Measurements from ENCODE around the gene DNAJC24.
"Not testable (repeated sequence)": the region's sequence is repeated elsewhere in the genome, so short reads cannot be mapped to it uniquely, and the experiment has no call there.

The DNAJC24 gene

DNA sequence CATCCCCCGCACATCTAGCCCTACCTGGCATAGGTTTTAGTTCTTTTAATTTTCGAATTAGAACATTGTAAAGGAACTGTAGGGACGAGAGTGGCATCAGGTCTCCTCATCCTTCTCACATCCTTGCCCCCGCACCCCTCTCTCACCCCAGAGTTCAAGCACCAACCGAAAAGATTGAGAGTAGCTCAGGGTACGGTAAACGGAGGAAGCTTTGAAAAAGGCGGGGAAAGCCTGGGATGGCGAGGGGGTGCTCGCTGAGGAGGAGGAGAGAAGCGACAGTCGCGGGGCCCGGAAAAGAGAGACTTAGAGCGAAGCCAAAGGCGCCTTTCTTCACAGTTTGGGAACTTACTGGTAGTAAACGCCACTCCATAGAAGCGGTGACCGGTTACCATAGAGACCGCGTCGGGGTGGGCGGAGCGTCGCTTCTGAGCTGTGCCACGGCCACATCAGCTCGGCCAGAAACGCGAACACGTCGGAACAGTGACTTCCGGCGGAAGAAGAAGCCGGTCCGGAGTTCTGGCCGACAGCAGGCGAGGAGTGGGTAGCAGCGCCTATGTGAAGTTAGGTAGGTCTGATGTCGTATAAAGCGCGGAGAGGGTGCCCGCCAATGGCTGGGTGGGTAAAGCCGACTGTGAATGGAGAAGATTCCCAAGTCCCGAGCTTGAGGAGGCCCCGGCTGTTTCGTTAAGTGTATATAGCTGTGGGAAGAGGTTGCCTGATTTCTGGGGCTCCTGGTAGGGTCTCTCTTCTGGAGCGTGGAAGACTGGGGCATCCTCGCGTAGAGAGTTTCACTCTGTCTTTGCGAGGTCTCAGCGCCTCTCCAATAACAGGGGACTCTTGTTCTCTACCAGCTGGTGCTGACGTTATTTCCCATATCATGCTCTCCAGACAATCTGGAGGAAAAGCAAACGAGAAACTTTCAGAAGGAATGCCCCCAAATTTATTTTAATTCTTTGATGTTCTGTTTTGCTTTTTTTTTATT lies at the start of gene DNAJC24, which contains the start of gene DCDC1:
Gene DNAJC24, plus strand, starts transcription at position 513 of the 982 bp plus-strand sequence. CDS start 889 bp downstream, outside the sequence.
Gene DCDC1, minus strand, starts transcription at position 392 of the 982 bp plus-strand sequence. CDS start 41,459 bp downstream, outside the sequence.
- DNase-seq: peak; percentile 82

GRCh38 chr11:31321494-31321893 lies 48.2 kb upstream of the DNAJC24 start:
- not testable (repeated sequence) for DNase-seq

DNA sequence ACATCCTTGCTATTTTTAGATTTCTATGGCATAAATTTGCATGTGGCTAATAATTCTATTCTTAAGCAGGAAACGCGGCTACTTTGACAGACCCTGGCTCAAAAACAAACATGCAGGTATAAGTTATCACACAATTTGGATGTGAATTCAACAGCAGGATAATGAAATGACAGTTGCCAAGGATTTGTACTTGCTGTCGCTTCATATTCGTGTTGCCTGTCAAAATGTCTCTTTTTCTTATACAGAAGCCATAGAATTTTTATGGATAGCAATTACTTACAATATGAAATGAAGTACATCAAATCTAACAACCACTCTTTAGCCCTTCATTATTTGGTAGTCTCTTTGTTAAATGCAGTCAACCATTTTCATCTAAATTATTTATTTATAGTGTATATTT lies 46.5 kb upstream of the DNAJC24 start:
- DNase-seq: no peak

GRCh38 chr11:31325160-31325559 lies 44.5 kb upstream of the DNAJC24 start:
- no peak for DNase-seq

- no peak for DNase-seq
These were observed 43.1 kb upstream of the DNAJC24 start for GRCh38 chr11:31326470-31327148.

DNA sequence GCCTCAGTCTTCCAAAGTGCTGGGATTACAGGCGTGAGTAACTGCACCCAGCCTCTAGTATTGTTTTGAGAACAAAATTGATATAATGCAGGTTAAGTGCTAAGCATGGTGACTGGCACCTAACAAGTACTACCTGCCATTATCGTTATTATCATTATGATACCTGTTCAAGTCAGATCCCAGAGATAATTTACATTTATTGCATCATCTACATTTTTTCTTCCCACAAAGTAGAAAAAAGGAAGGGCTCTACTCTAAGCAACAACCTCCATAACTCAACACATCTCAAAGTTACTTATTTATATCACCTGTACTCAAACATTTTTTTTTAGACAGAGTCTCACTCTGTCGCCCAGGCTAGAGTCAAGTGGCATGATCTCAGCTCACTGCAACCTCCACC lies 42.2 kb upstream of the DNAJC24 start:
- DNase-seq: no peak

DNA sequence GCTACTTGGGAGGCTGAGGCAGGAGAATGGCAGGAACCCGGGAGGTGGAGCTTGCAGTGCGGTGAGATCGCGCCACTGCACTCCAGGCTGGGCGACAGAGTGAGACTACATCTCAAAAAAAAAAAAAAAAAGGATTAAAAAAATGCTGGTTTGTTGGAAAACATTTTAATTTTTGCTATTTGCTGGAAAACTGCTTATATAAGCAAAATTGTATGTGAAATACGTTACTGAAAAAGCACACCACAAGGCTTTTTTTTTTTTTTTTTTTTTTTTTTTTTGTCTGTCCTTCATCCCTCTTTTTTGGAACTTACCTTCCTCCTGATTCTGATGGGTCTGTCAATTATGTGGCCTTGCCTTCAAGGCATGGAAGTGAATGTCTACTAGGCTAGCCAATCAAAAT lies 41.0 kb upstream of the DNAJC24 start:
- DNase-seq: no peak

DNA sequence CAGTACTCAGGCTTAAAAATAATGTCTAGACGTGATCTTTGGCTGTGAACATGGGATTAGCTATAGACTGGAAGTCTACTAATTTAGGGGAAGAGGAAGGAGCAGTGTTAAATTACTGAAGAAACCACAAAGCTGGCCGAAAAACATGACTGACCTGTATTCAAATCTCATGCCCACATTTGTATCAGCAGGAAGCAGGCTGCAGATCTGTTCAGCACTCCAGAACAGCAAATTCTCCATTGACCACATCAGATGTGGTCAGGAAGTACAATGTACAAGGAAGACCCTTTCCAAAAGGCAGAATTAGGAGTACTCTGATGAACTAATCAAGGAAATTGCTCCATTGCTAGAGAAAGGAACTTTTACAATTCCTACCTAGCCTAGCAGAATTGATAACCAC lies 31.9 kb upstream of the DNAJC24 start:
- DNase-seq: no peak

DNA sequence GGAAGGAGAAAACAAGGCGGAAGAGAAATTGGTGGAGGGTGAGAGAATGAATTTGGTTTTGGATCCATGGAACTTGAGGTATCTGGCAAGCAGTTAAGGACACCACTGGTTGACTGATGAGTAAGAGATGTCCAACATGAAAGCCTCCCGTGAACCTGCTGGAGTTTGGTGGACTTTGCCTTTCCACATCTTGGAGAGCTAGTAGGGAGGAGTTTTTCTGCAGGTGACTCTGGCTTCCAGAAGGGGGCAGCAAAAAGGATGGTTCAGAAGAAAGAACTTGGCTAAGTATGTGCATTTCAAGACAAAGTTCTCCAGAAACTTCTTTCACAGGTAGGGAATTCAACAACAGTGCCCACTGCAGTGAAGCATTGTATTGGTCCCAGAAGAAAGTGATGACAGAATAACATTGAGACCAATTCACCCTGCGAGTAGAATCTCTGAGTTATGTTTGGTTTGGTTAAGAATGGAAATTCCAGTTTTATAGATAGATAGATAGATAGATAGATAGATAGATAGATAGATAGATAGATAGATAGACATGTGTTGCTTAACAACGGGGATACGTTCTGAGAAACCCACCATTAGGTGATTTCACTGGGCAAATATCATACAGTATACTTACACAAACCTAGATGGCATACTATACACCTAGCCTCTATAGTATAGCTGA lies 28.6 kb upstream of the DNAJC24 start:
- no peak for DNase-seq

DNA sequence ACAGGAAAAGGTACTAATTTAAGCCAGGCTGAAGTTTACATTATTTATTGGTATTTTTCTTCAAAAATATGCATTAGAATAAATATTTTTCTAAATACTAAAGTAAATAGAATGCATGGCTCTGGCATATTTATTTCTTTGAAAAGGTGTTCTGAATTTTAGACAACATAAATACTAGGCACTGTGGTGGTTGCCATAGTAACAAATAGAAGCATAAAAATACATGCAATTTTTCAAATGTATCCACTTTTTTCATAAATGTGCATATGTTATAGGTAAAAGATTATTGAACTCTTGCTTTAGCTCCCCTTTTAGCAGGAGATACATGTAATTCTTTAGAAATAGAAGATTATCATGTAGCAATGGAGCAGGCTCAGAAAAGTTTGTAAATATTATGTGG lies 18.5 kb upstream of the DNAJC24 start:
- no peak for DNase-seq

- DNase-seq: no peak
These were observed 14.5 kb upstream of the DNAJC24 start for GRCh38 chr11:31355131-31355530.

GRCh38 chr11:31355817-31356216 lies 13.8 kb upstream of the DNAJC24 start:
- no peak for DNase-seq

DNA sequence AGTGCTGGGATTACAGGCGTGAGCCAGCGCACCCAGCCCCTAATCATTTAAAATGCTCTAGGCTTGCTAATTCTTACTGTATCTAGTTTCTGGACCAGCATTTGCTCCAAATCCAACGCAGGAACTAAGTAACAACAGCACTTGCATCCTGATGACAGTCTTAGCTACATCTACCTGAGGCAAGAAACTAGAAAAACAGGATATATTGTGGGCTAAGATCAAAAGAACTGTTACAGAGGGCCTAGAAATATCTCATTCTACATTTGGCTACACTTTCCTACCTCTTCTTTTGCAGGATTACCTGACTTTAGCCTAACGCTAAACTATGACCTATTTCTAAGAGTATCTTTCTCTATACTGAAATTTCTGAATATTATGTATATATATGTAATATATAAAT lies 7.9 kb upstream of the DNAJC24 start:
- no peak for DNase-seq

- no peak for DNase-seq
These were observed 2.9 kb upstream of the DNAJC24 start for GRCh38 chr11:31366795-31367194.

GRCh38 chr11:31375879-31376278 lies 6.2 kb downstream of the DNAJC24 start:
- DNase-seq: no peak

- no peak for DNase-seq
These were observed 13.5 kb downstream of the DNAJC24 start for GRCh38 chr11:31383116-31383515.

DNA sequence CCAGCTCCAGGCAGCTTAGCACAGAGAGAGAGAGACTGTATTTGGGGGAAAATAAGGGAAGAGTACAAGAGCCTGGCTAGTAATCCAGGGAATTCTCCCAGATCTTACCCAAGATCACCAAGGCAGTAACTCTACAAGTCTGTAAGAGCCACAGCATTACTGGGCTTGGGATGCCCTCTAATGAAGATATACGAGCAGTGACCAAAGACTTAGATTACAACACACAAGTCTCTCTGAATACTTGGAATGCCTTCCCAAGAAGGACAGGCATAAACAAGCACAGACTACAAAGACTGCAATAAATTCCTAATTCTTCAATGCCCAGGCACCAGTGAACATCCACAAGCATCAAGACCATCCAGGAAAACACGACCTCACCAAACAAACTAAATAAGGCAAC lies 17.7 kb downstream of the DNAJC24 start:
- no peak for DNase-seq

- DNase-seq: peak in 1 of 2 donors; percentile 38
These were observed 27.7 kb downstream of the DNAJC24 start for GRCh38 chr11:31397239-31397834.

- DNase-seq: no peak
These were observed 35.0 kb downstream of the DNAJC24 start for GRCh38 chr11:31404614-31405013.

- DNase-seq: no peak
These were observed 38.5 kb downstream of the DNAJC24 start for GRCh38 chr11:31408201-31408600.

DNA sequence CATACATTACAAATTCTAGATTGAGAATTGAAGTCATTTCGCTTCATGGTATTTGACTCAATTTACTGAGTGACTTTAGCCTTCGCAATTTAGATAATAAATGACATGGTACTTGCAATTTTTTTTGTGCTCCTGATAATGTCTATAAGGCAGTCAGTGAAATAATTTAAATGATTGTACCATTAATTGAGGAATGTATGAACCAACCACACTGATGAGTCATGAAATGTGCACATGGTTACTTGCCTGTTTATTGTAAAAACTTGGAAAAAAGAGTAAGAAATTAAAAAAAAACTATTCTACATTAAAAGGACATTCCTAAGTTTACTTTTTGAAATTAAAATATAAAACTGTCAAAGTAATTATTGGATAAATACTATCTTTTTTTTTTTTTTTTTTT lies 43.3 kb downstream of the DNAJC24 start:
- no peak for DNase-seq

DNA sequence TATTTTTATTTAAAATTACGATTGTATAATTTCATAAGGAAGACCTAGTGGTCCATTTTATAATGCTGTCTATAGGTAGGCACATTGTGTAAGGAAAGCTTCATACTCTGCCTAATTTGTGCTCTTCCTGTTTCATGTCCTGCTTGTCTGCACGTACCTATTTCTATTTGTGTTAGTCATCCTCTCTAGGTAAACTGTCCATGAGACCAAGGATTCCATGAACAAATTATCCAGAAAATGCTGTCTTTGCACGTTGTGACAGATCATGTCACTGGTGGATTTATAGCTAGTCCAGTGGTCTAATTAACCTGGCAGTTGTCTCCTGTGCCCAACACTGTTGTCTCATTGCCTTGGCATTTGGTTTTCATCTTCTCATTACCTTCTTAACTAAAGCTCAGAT lies 44.7 kb downstream of the DNAJC24 start:
- no peak for DNase-seq

GRCh38 chr11:31415435-31415834 lies 45.8 kb downstream of the DNAJC24 start:
- DNase-seq: no peak

All from hippocampal formation (tissue), 2 donors.